ENCODE measurements around the gene SLC35F6.

SLC35F6 gene

GRCh38 chr2:26778507-26778906, 14.4 kb downstream of the SLC35F6 start:
- DNase-seq (ENCODE audit: low spot score): no peak
- TF ChIP-seq, protein P1, sequence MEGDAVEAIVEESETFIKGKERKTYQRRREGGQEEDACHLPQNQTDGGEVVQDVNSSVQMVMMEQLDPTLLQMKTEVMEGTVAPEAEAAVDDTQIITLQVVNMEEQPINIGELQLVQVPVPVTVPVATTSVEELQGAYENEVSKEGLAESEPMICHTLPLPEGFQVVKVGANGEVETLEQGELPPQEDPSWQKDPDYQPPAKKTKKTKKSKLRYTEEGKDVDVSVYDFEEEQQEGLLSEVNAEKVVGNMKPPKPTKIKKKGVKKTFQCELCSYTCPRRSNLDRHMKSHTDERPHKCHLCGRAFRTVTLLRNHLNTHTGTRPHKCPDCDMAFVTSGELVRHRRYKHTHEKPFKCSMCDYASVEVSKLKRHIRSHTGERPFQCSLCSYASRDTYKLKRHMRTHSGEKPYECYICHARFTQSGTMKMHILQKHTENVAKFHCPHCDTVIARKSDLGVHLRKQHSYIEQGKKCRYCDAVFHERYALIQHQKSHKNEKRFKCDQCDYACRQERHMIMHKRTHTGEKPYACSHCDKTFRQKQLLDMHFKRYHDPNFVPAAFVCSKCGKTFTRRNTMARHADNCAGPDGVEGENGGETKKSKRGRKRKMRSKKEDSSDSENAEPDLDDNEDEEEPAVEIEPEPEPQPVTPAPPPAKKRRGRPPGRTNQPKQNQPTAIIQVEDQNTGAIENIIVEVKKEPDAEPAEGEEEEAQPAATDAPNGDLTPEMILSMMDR (conservative IDR thresholded peaks at IDR 0.05; ENCODE audit: low read depth): no peak
- POLR2A ChIA-PET (ENCODE audit: low non-redundant PET): no interaction called here
- peak overlapping the region; percentile 55; the same call in 1 of the 2 replicates for H3K27ac ChIP-seq
- CTCF ChIA-PET: interaction anchor here (1.4 kb wide), 1 partner anchor 8 kb away, joined by 4 read pairs; no protein-coding TSS in a partner anchor

DNA sequence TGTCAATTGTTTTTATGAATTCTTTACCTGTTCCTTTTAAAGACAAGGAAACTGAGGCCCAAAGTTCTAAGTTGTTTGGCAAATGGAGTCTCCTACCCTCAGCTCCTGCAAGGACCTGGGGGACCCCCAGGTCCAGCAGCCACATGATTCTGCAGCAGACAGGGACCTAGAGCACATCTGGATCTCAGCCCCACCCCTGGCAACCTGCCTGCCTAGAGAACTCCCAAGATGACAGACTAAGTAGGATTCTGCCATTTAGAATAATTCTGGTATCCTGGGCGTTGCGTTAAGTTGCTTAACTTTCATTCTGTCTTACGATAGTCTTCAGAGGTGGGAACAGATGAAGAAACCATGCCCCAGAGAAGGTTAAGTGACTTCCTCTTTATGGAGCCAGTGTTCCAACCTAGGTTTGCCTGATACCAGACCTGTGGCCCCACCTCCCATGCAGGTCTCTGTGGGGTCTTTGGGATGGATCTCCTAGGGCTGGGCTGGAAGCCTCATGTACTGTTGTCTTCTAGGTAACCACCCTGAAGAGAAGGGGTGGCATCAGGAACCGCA, 16.2 kb downstream of the SLC35F6 start:
- DNase-seq (ENCODE audit: low spot score): no peak
- POLR2A ChIA-PET (ENCODE audit: low non-redundant PET): interaction anchor here (0.6 kb wide), 1 partner anchor 9 kb away, joined by 3 read pairs; no protein-coding TSS in a partner anchor
- H3K27ac ChIP-seq: peak overlapping the region; percentile 55
- TF ChIP-seq, protein P1 (conservative IDR thresholded peaks at IDR 0.05; ENCODE audit: low read depth): no peak
- CTCF ChIA-PET: no interaction called here

- ChIA-PET CTCF (interaction anchor here (0.7 kb wide), 2 partner anchors 67 to 157 kb away, joined by 3 to 8 read pairs; no protein-coding TSS in a partner anchor), POLR2A (ENCODE audit: low non-redundant PET) (interaction anchor here (0.6 kb wide), 2 partner anchors 10 to 225 kb away, joined by 3 to 4 read pairs; no protein-coding TSS in a partner anchor)
- TF ChIP-seq, protein P1 (conservative IDR thresholded peaks at IDR 0.05; ENCODE audit: low read depth): no peak
- H3K27ac ChIP-seq: peak overlapping the region; percentile 65
- no peak for DNase-seq (ENCODE audit: low spot score)
Observed at GRCh38 chr2:26782876-26783704, 19.0 kb downstream of the SLC35F6 start.

GRCh38 chr2:26784570-26785234, 20.6 kb downstream of the SLC35F6 start:
- TF ChIP-seq, protein P1 (conservative IDR thresholded peaks at IDR 0.05; ENCODE audit: low read depth): no peak
- ChIA-PET CTCF (no interaction called here), POLR2A (ENCODE audit: low non-redundant PET) (no interaction called here)
- H3K27ac ChIP-seq: peak overlapping the region; percentile 79; the same call in 1 of the 2 replicates
- no peak for DNase-seq (ENCODE audit: low spot score)

DNA sequence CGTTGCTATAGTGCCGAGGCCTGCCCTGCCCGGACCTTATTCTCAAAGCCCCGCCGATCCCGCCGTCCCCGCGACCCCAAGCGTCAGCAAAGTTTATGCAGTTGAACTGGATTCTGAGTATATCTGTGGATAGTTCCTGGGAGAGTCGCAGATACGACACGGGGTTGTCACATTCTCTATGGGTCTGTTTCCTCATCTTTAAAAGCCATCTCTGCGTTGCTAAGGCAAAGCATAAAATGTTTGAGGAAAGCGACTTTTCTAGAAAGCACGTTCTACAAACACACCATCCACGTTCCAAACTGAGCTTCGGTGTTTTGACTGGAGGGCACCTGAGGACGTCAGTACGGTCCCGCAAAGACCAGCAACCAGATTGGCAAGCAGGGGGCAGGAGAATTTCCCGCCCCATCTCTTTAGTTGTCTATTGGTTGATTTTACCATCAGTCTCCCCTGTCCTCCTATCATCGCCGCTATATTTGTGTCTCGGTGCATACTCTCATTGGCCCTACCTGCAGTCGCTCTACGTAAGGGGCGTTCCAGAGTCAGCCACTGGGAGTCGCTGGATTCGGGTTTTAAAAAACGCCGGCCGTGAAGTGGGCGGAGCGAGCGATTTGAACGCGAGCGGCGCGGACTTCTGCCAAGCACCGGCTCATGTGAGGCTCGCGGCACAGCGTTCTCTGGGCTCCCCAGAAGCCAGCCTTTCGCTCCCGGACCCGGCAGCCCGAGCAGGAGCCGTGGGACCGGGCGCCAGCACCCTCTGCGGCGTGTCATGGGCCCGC, 21.5 kb downstream of the SLC35F6 start, which contains the start of gene CENPA:
CENPA (plus strand) TSS at position 626 of the 776 bp plus-strand sequence; CDS start at position 767, 141 bp downstream.
- CTCF ChIA-PET: interaction anchor here (0.7 kb wide), 1 partner anchor 1474 kb away, joined by 4 read pairs; no protein-coding TSS in a partner anchor
- peak; percentile 100 for DNase-seq (ENCODE audit: low spot score)
- POLR2A ChIA-PET (ENCODE audit: low non-redundant PET): no interaction called here
- peak within 1 kb of the TSS; percentile 79 for H3K27ac ChIP-seq
- TF ChIP-seq, protein P1 (conservative IDR thresholded peaks at IDR 0.05; ENCODE audit: low read depth): no peak

Data from RWPE1 (cell line).